Mesenchymal stem cell (in vitro differentiated cells and primary cell): ENCODE data around the gene OGFOD3.

Source experiments
- DNase-seq: peaks from one replicate; pipeline ENCODE4 v3.0.0-alpha.2; 2013
- H2AFZ ChIP-seq: one replicate; pipeline ENCODE4 v1.6.1; 2013; ENCODE audit warnings: low read depth, mild to moderate bottlenecking, control low read depth, inconsistent platforms, low read length, moderate library complexity
- H2AK5ac ChIP-seq: 2 replicates; pipeline ENCODE4 v1.6.1; 2013; ENCODE audit warnings: low read length, moderate library complexity, mild to moderate bottlenecking, inconsistent platforms; ENCODE audit not compliant: severe bottlenecking
- H2BK120ac ChIP-seq: one replicate; pipeline ENCODE4 v1.6.1; 2013; ENCODE audit warnings: low read depth, mild to moderate bottlenecking, inconsistent platforms, low read length, moderate library complexity
- H2BK12ac ChIP-seq, 2 experiments: one replicate each; pipeline ENCODE4 v1.6.1; 2013; ENCODE audit warnings: inconsistent platforms in 2 of 2, low read length in 2 of 2, mild to moderate bottlenecking in 2 of 2, moderate library complexity in 2 of 2, control low read depth in 1 of 2
- H2BK15ac ChIP-seq: one replicate; pipeline ENCODE4 v1.6.1; 2013; ENCODE audit warnings: mild to moderate bottlenecking, low read depth, inconsistent platforms; ENCODE audit not compliant: poor library complexity, severe bottlenecking
- H2BK5ac ChIP-seq: 2 replicates; pipeline ENCODE4 v1.6.1; 2013; ENCODE audit warnings: low read depth, mild to moderate bottlenecking, low read length, control low read depth, inconsistent platforms; ENCODE audit not compliant: poor library complexity, severe bottlenecking
- H3K14ac ChIP-seq, 2 experiments: one replicate each; pipeline ENCODE4 v1.6.1; 2013; ENCODE audit warnings: inconsistent platforms in 2 of 2, low read length in 2 of 2, control low read depth in 1 of 2, mild to moderate bottlenecking in 1 of 2, moderate library complexity in 1 of 2
- H3K18ac ChIP-seq, 2 experiments: one replicate each; pipeline ENCODE4 v1.6.1; 2013; ENCODE audit warnings: inconsistent platforms in 2 of 2, low read length in 2 of 2, control low read depth in 1 of 2, low read depth in 1 of 2, mild to moderate bottlenecking in 1 of 2
- H3K23ac ChIP-seq, 2 experiments: one replicate each; pipeline ENCODE4 v1.6.1; 2013; ENCODE audit warnings: inconsistent platforms in 2 of 2, low read length in 2 of 2, mild to moderate bottlenecking in 2 of 2, moderate library complexity in 2 of 2, control low read depth in 1 of 2
- H3K27ac ChIP-seq: 2 replicates; pipeline ENCODE4 v1.5.1; 2013; ENCODE audit warnings: mild to moderate bottlenecking, moderate library complexity, low read length, control low read depth, inconsistent platforms; ENCODE audit not compliant: poor library complexity, severe bottlenecking
- H3K27me3 ChIP-seq, 2 experiments: 2 replicates each; pipeline versions ENCODE4 v1.6.1 to v1.7.0; 2013; ENCODE audit warnings: low read length in 2 of 2, mild to moderate bottlenecking in 2 of 2, moderate library complexity in 2 of 2, control low read depth in 1 of 2, inconsistent platforms in 1 of 2; ENCODE audit not compliant: control insufficient read depth in 1 of 2, insufficient read depth in 1 of 2
- H3K36me3 ChIP-seq, 2 experiments: 2 replicates each; pipeline versions ENCODE4 v1.6.1 to v1.7.0; 2013; ENCODE audit warnings: low read length in 2 of 2, control low read depth in 1 of 2, inconsistent platforms in 1 of 2, low read depth in 1 of 2, mild to moderate bottlenecking in 1 of 2; ENCODE audit not compliant: insufficient read depth in 2 of 2, control insufficient read depth in 1 of 2
- H3K4ac ChIP-seq, 2 experiments: one replicate each; pipeline ENCODE4 v1.6.1; 2013; ENCODE audit warnings: inconsistent platforms in 2 of 2, low read length in 2 of 2, mild to moderate bottlenecking in 2 of 2, moderate library complexity in 2 of 2, control low read depth in 1 of 2, low read depth in 1 of 2
- H3K4me1 ChIP-seq: 2 replicates; pipeline ENCODE4 v1.6.1; 2013; ENCODE audit warnings: low read depth, low read length, control low read depth; ENCODE audit not compliant: control insufficient read depth, insufficient read depth
- H3K4me2 ChIP-seq: 2 replicates; pipeline ENCODE4 v1.6.1; 2013; ENCODE audit warnings: low read length, mild to moderate bottlenecking, inconsistent platforms; ENCODE audit not compliant: poor library complexity, severe bottlenecking
- H3K4me3 ChIP-seq, 2 experiments: 2 replicates each; pipeline versions ENCODE4 v1.5.1 to v1.7.0; 2013; ENCODE audit warnings: low read length in 2 of 2, mild to moderate bottlenecking in 2 of 2, control low read depth in 1 of 2, low read depth in 1 of 2; ENCODE audit not compliant: insufficient read depth in 1 of 2
- H3K79me1 ChIP-seq: replicated peaks from 2 replicates; pipeline ENCODE4 v1.6.1; 2013; ENCODE audit warnings: mild to moderate bottlenecking, control low read depth, low read length, inconsistent platforms; ENCODE audit not compliant: poor library complexity, severe bottlenecking
- H3K9ac ChIP-seq: 2 replicates; pipeline ENCODE4 v1.7.0; 2013; ENCODE audit warnings: mild to moderate bottlenecking, low read length, moderate library complexity
- H3K9me3 ChIP-seq: 2 replicates; pipeline ENCODE4 v1.7.0; 2013; ENCODE audit warnings: mild to moderate bottlenecking, low read length; ENCODE audit not compliant: control insufficient read depth
- H4K8ac ChIP-seq: one replicate; pipeline ENCODE4 v1.6.1; 2013; ENCODE audit warnings: inconsistent platforms, mild to moderate bottlenecking, low read length, moderate library complexity
- H4K91ac ChIP-seq: one replicate; pipeline ENCODE4 v1.6.1; 2013; ENCODE audit warnings: mild to moderate bottlenecking, low read length, inconsistent platforms
- WGBS: methylation state at CpG from one replicate; pipeline ENCODE4 v1.1.7; 2013; ENCODE audit warnings: mixed read lengths; 5-methylcytosine and 5-hydroxymethylcytosine counted together

OGFOD3 gene

DNA sequence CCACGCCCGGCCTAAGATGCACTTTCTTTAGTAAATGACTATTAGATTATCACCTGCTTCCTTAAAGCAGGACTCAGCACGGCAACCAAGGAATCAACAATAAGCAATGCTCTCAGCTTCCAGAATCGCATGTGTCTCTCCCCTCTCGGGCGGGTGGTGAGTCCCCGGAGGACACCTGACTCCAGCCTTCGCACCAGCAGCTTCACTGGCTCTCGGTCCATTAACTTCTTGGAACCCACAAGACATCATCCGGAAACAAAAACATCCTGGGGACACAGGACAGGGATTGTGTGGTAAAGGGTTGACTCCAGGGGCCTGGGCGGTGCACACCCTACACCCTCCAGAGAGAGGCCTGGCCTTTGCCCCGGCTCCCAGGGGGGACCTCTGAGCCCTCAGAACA lies 24.1 kb downstream of the OGFOD3 start:
- no peak for DNase-seq
- Histone ChIP-seq H3K14ac (no peak overlapping the region), H3K27me3 (no peaks in the 10 kb centered on the region), H3K23ac (no peak overlapping the region), H4K91ac (no peak overlapping the region), H3K9ac (no peak overlapping the region), H2AFZ (no peak overlapping the region), H3K36me3 (peaks cover 17 to 35% of the 10 kb centered on the region in 2 experiments), H3K4me1 (peaks cover 28% of the 10 kb centered on the region), H3K79me1 (no peaks in the 10 kb centered on the region), H2BK12ac (no peak overlapping the region), H2BK120ac (no peak overlapping the region), H2BK15ac (no peak overlapping the region), H4K8ac (no peak overlapping the region), H3K18ac (no peak overlapping the region), H3K4me3 (no peak overlapping the region), H3K27ac (no peak overlapping the region), H3K4ac (no peak overlapping the region), H3K9me3 (no peaks in the 10 kb centered on the region), H3K4me2 (no peak overlapping the region), H2BK5ac (no peak overlapping the region), H2AK5ac (no peak overlapping the region)
- WGBS: 97% methylated on average over 11 of the region's 12 CpGs

DNA sequence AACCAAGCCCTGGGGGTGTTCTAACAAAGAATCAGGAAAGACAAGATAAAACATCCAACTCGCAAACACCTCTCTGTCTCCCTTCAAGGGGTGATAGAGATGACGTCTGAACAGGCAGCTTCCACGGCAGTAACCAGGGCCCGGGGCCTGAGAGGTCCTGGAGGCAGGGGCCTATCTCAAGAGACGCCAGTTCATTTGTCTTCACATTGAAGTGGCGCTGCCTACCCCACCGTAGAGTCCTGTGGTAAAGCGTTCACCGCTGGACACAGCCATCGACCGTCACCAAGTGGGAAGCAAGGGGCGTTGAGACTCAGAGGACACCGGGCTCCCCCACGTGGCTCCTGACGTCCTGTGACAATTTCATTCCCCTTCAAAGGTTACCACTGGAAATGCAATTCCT lies 25.4 kb downstream of the OGFOD3 start:
- Histone ChIP-seq H3K4me1 (peaks cover 24% of the 10 kb centered on the region), H2AK5ac (no peak overlapping the region), H3K79me1 (no peaks in the 10 kb centered on the region), H3K27me3 (peaks cover 1 to 2% of the 10 kb centered on the region in 2 experiments), H3K14ac (no peak overlapping the region), H3K4ac (no peak overlapping the region), H4K8ac (no peak overlapping the region), H2BK120ac (no peak overlapping the region), H3K9me3 (no peaks in the 10 kb centered on the region), H3K9ac (no peak overlapping the region), H3K23ac (no peak overlapping the region), H2BK15ac (no peak overlapping the region), H3K4me3 (no peak overlapping the region), H2BK12ac (no peak overlapping the region), H3K18ac (no peak overlapping the region), H3K36me3 (peaks cover 17 to 33% of the 10 kb centered on the region in 2 experiments), H2AFZ (no peak overlapping the region), H3K4me2 (no peak overlapping the region), H3K27ac (no peak overlapping the region), H4K91ac (no peak overlapping the region), H2BK5ac (no peak overlapping the region)
- DNase-seq: no peak
- 95% methylated on average over 15 of the region's 15 CpGs for WGBS

DNA sequence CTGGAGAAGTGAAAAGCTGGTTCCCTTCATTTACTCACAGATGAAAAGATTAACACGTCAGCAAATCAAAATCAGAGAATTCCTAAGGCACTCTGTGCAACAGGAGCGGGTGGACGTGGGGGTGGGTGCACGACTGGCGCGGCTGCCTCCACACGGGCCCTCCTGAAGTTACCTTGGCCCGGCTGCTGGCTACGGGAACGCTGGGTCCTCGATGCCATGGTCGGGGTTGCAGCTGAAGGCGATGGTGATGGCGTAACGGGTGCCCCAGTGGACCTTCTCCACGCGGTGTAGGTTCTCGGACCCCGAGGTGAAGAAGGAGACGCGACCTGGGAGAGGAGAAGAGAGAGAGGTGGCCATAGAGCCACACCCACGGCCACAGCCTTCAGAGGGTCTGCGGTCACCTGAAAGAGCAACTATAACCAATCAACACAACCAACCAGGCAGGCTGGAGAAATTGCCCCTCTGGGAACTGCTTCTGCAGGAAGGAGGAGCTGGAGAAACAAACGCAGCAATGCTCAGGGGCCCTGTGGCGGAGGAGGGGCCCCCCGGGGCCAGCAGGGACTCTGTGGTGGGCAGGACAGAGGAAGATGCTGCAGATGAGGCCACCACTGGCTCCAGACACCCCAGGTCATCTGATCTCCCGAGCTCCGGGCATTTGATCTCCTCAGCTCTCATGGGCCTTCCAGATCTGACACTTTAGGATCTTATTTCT lies 26.0 kb downstream of the OGFOD3 start:
- no peak overlapping the region for H3K9ac ChIP-seq
- no peak overlapping the region for H4K8ac ChIP-seq
- H3K79me1 ChIP-seq: no peaks in the 10 kb centered on the region
- H2BK120ac ChIP-seq: no peak overlapping the region
- H3K23ac ChIP-seq: no peak overlapping the region
- no peak overlapping the region for H2BK5ac ChIP-seq
- no peak overlapping the region for H2BK15ac ChIP-seq
- no peak overlapping the region for H3K18ac ChIP-seq
- peaks cover 17 to 27% of the 10 kb centered on the region in 2 experiments for H3K36me3 ChIP-seq
- H3K4me1 ChIP-seq: peaks cover 19% of the 10 kb centered on the region
- no peak overlapping the region for H3K14ac ChIP-seq
- DNase-seq: no peak
- no peak overlapping the region for H2AK5ac ChIP-seq
- no peak overlapping the region for H4K91ac ChIP-seq
- H3K27me3 ChIP-seq: peaks cover 7 to 8% of the 10 kb centered on the region in 2 experiments
- no peak overlapping the region for H3K4me2 ChIP-seq
- no peak overlapping the region for H3K4ac ChIP-seq
- H2BK12ac ChIP-seq: no peak overlapping the region
- no peaks in the 10 kb centered on the region for H3K9me3 ChIP-seq
- H3K4me3 ChIP-seq: no peak overlapping the region
- no peak overlapping the region for H2AFZ ChIP-seq
- no peak overlapping the region for H3K27ac ChIP-seq
- 91% methylated on average over 23 of the region's 28 CpGs for WGBS

DNA sequence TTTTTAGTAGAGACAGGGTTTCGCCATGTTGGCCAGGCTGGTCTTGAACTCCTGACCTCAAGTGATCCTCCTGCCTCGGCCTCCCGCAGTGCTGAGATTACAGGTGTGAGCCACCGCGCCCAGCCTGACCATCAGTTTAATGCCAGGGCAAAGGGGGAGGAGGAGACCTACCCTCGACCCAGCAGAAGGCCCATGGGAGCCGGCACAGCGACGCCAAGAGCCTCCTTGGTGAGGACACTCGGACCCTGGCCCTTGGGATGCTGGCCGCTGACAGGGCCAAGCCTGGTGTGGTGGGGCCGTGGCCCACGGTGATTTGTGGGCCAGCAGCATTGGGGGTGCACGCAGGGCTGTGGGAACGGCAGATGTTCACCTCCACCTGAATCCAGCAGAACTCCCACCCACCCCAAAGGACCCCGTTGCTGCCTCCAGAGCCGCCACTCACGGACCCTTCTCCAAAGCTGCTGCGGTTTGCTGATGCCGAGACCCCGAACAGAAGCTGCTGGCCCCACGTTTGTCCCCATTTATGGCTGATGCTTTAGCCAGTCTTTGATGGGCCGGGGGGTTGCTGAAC lies 26.8 kb downstream of the OGFOD3 start:
- no peak overlapping the region for H2BK5ac ChIP-seq
- no peaks in the 10 kb centered on the region for H3K9me3 ChIP-seq
- no peak overlapping the region for H2AFZ ChIP-seq
- no peak overlapping the region for H3K4me2 ChIP-seq
- H2BK15ac ChIP-seq: no peak overlapping the region
- H3K36me3 ChIP-seq: peaks cover 17 to 27% of the 10 kb centered on the region in 2 experiments
- no peak for DNase-seq
- H3K4me3 ChIP-seq: no peak overlapping the region
- H3K4ac ChIP-seq: no peak overlapping the region
- H2BK120ac ChIP-seq: no peak overlapping the region
- H3K14ac ChIP-seq: no peak overlapping the region
- H4K91ac ChIP-seq: no peak overlapping the region
- H3K18ac ChIP-seq: no peak overlapping the region
- H3K23ac ChIP-seq: no peak overlapping the region
- no peak overlapping the region for H3K27ac ChIP-seq
- no peak overlapping the region for H3K9ac ChIP-seq
- no peak overlapping the region for H2AK5ac ChIP-seq
- no peak overlapping the region for H2BK12ac ChIP-seq
- H3K27me3 ChIP-seq: peaks cover 15% of the 10 kb centered on the region in 2 experiments
- H4K8ac ChIP-seq: no peak overlapping the region
- H3K4me1 ChIP-seq: peaks cover 14% of the 10 kb centered on the region
- H3K79me1 ChIP-seq: no peaks in the 10 kb centered on the region
- WGBS: 96% methylated on average over 22 of the region's 23 CpGs
